ENCODE data around the gene SPCS2.
A peak's percentile ranks its signal among the peaks of the same experiment; 100 is the strongest.
"Not testable (repeated sequence)": the region's sequence is repeated elsewhere in the genome, so short reads cannot be mapped to it uniquely, and the experiment has no call there.

SPCS2 gene

GRCh38 chr11:74978041-74978440, 29.0 kb downstream of the SPCS2 start:
- no peaks in the 10 kb centered on the region for H3K27me3 ChIP-seq
- H3K36me3 ChIP-seq = peaks cover 60 to 90% (median 76%) of the 10 kb centered on the region in 11 experiments

GRCh38 chr11:74980634-74981033, 31.6 kb downstream of the SPCS2 start:
- H3K4me1 ChIP-seq = peaks cover 0 to 24% (median 0%) of the 10 kb centered on the region in 10 experiments; a peak in 5 of 20 replicates
- H3K4me3 ChIP-seq = no peak overlapping the region
- H3K4me2 ChIP-seq = peak overlapping the region in 2 of 11 experiments; percentile 46 to 54; a peak in 3 of 22 replicates
- no peaks in the 10 kb centered on the region for H3K9me3 ChIP-seq (replicated peaks in 1 of 11)
- no peak overlapping the region for H3K27ac ChIP-seq
- H3K9ac ChIP-seq = no peak overlapping the region
- H3K27me3 ChIP-seq = no peaks in the 10 kb centered on the region
- peaks cover 0 to 12% (median 0%) of the 10 kb centered on the region in 11 experiments; a peak in 5 of 22 replicates for H4K20me1 ChIP-seq
- H3K36me3 ChIP-seq = peaks cover 34 to 70% (median 50%) of the 10 kb centered on the region in 11 experiments
- TF ChIP-seq Cebpa-rat (IDR thresholded peaks at IDR 0.05) = no peak

More at GRCh38 chr11:74978041-74978440, 29.0 kb downstream of the SPCS2 start:
- Histone ChIP-seq H3K4me1 (peaks cover 0 to 24% (median 0%) of the 10 kb centered on the region in 10 experiments; a peak in 5 of 20 replicates), H3K27ac (no peak overlapping the region), H3K9me3 (replicated peaks in 1 of 11) (no peaks in the 10 kb centered on the region), H3K4me3 (no peak overlapping the region), H3K9ac (no peak overlapping the region), H3K4me2 (no peak overlapping the region), H4K20me1 (peaks cover 0 to 34% (median 8%) of the 10 kb centered on the region in 11 experiments; a peak in 11 of 22 replicates)
- TF ChIP-seq Cebpa-rat (IDR thresholded peaks at IDR 0.05) = no peak

- peaks cover 23 to 58% (median 39%) of the 10 kb centered on the region in 11 experiments for H3K36me3 ChIP-seq
- H3K27ac ChIP-seq = no peak overlapping the region
- no peaks in the 10 kb centered on the region for H3K9me3 ChIP-seq (replicated peaks in 1 of 11)
- H3K27me3 ChIP-seq = no peaks in the 10 kb centered on the region
- H4K20me1 ChIP-seq = peaks cover 0 to 6% (median 0%) of the 10 kb centered on the region in 11 experiments; a peak in 2 of 22 replicates
- H3K9ac ChIP-seq = no peak overlapping the region
- TF ChIP-seq Cebpa-rat (IDR thresholded peaks at IDR 0.05) = no peak
- no peak overlapping the region for H3K4me3 ChIP-seq
- no peak overlapping the region for H3K4me2 ChIP-seq
- H3K4me1 ChIP-seq = peaks cover 0 to 24% (median 0%) of the 10 kb centered on the region in 10 experiments; a peak in 5 of 20 replicates
Measured at GRCh38 chr11:74981888-74982287, 32.8 kb downstream of the SPCS2 start.

- peaks cover 6 to 27% (median 9%) of the 10 kb centered on the region in 10 experiments; a peak in 18 of 20 replicates for H3K4me1 ChIP-seq
- H3K4me3 ChIP-seq = no peak overlapping the region
- no peaks in the 10 kb centered on the region for H3K9me3 ChIP-seq (replicated peaks in 1 of 11)
- no peak overlapping the region for H3K9ac ChIP-seq
- peaks cover 0 to 6% (median 0%) of the 10 kb centered on the region in 11 experiments; a peak in 1 of 22 replicates for H4K20me1 ChIP-seq
- H3K27me3 ChIP-seq = no peaks in the 10 kb centered on the region
- H3K36me3 ChIP-seq = peaks cover 7 to 41% (median 22%) of the 10 kb centered on the region in 11 experiments; a peak in 21 of 22 replicates
- H3K27ac ChIP-seq = no peak overlapping the region
- TF ChIP-seq Cebpa-rat (IDR thresholded peaks at IDR 0.05) = no peak
- no peak overlapping the region for H3K4me2 ChIP-seq
Measured at GRCh38 chr11:74984070-74984469, 35.0 kb downstream of the SPCS2 start.

GRCh38 chr11:74984730-74985129, 35.7 kb downstream of the SPCS2 start:
- no peaks in the 10 kb centered on the region for H3K9me3 ChIP-seq (replicated peaks in 1 of 11)
- peaks cover 11 to 27% (median 16%) of the 10 kb centered on the region in 10 experiments for H3K4me1 ChIP-seq
- H3K4me2 ChIP-seq = no peak overlapping the region
- TF ChIP-seq Cebpa-rat (IDR thresholded peaks at IDR 0.05) = no peak
- H3K36me3 ChIP-seq = peaks cover under 1 to 34% (median 16%) of the 10 kb centered on the region in 11 experiments; a peak in 19 of 22 replicates
- 0 out of 22 replicates have a peak, but pooled peaks cover 0 to 6% (median 0%) of the 10 kb centered on the region in 11 experiments for H4K20me1 ChIP-seq
- no peak overlapping the region for H3K9ac ChIP-seq
- no peak overlapping the region for H3K27ac ChIP-seq
- no peaks in the 10 kb centered on the region for H3K27me3 ChIP-seq
- no peak overlapping the region for H3K4me3 ChIP-seq

GRCh38 chr11:74988541-74989259, 39.6 kb downstream of the SPCS2 start, which contains the start of gene NEU3:
NEU3 (plus strand) TSS chr11:74988933; CDS start chr11:74989061, 128 bp downstream.
- H3K4me1 ChIP-seq = peaks cover 40 to 54% (median 48%) of the 10 kb centered on the region in 10 experiments
- H3K27ac ChIP-seq = peak within 1 kb of the TSS; percentile 70 to 91 (median 88)
- TF ChIP-seq Cebpa-rat (IDR thresholded peaks at IDR 0.05) = no peak

GRCh38 chr11:74989260-74989638, 40.2 kb downstream of the SPCS2 start:
- Histone ChIP-seq H3K36me3 (peaks cover 3 to 16% (median 9%) of the 10 kb centered on the region in 11 experiments; a peak in 21 of 22 replicates), H4K20me1 (peaks cover 0 to 30% (median 0%) of the 10 kb centered on the region in 11 experiments; a peak in 4 of 22 replicates), H3K27me3 (no peaks in the 10 kb centered on the region), H3K9me3 (replicated peaks in 1 of 11) (no peaks in the 10 kb centered on the region), H3K27ac (peak overlapping the region; percentile 70 to 91 (median 88)), H3K4me2 (peak overlapping the region; percentile 82 to 98 (median 89)), H3K4me1 (peaks cover 40 to 54% (median 48%) of the 10 kb centered on the region in 10 experiments), H3K9ac (peak overlapping the region; percentile 82 to 94 (median 89)), H3K4me3 (peak overlapping the region; percentile 78 to 89 (median 84))
- no peak for TF ChIP-seq Cebpa-rat (IDR thresholded peaks at IDR 0.05)

More at GRCh38 chr11:74988541-74989259, 39.6 kb downstream of the SPCS2 start, which contains the start of gene NEU3:
- Histone ChIP-seq H3K27me3 (no peaks in the 10 kb centered on the region), H3K4me2 (peak within 1 kb of the TSS; percentile 82 to 98 (median 89)), H3K9me3 (replicated peaks in 1 of 11) (no peaks in the 10 kb centered on the region), H3K9ac (peak within 1 kb of the TSS; percentile 82 to 94 (median 89)), H3K4me3 (peak within 1 kb of the TSS; percentile 78 to 89 (median 84)), H4K20me1 (peaks cover 0 to 26% (median 0%) of the 10 kb centered on the region in 11 experiments; a peak in 4 of 22 replicates), H3K36me3 (peaks cover 0 to 10% (median 4%) of the 10 kb centered on the region in 11 experiments; a peak in 14 of 22 replicates)

GRCh38 chr11:74990150-74990549, 41.1 kb downstream of the SPCS2 start:
- not testable (repeated sequence) for H3K9me3 ChIP-seq (replicated peaks in 1 of 11); H3K27me3 ChIP-seq
- Histone ChIP-seq H4K20me1 (peaks cover 0 to 35% (median 0%) of the 10 kb centered on the region in 11 experiments; a peak in 4 of 22 replicates), H3K4me1 (peaks cover 40 to 54% (median 48%) of the 10 kb centered on the region in 10 experiments), H3K4me3 (peak overlapping the region in 5 of 10 experiments; percentile 8 to 89 (median 81); a peak in 8 of 20 replicates), H3K4me2 (peak overlapping the region; percentile 82 to 98 (median 89)), H3K9ac (peak overlapping the region in 2 of 11 experiments; percentile 20 to 92; a peak in 2 of 22 replicates), H3K36me3 (peaks cover 12 to 25% (median 18%) of the 10 kb centered on the region in 11 experiments), H3K27ac (peak overlapping the region in 6 of 11 experiments; percentile 17 to 91 (median 86); a peak in 6 of 22 replicates)
